Colonic mucosa (tissue), 4 donors: ENCODE data around the gene PPA1. TPM values are rescaled to one million over a fixed set of nuclear protein-coding genes. Genes with fewer than 3 reads are reported as not detected.

Experiments
- DNase-seq: peaks from one replicate; pipeline ENCODE4 v3.0.0-alpha.2; 2020
- H3K27ac ChIP-seq: fragments of 200-600 bp; one replicate; pipeline ENCODE4 v1.8.0; 2021
- H3K27me3 ChIP-seq: fragments of 200-600 bp; one replicate; pipeline ENCODE4 v1.8.0; 2021
- H3K36me3 ChIP-seq: fragments of 200-600 bp; one replicate; pipeline ENCODE4 v1.8.0; 2021
- H3K4me1 ChIP-seq: fragments of 200-600 bp; one replicate; pipeline ENCODE4 v1.8.0; 2021; ENCODE audit warnings: mild to moderate bottlenecking
- H3K4me3 ChIP-seq: fragments of 200-600 bp; one replicate; pipeline ENCODE4 v1.8.0; 2021
- H3K9ac ChIP-seq, 2 donors: one replicate each; pipeline ENCODE4 v1.7.0; 2013; ENCODE audit warnings: control low read depth in 2 of 2, low read depth in 2 of 2, low read length in 2 of 2
- H3K9me3 ChIP-seq: fragments of 200-600 bp; one replicate; pipeline ENCODE4 v1.8.0; 2021
- intact Hi-C: fragments of 100-400 bp; cut with DNase I; formaldehyde crosslinking; loops from one replicate; pipeline ENCODE4 v1.14.1; 2022
- total RNA-seq, 2 donors: library from RNA; stranded (reverse); fragmentation: NEBNext Ultra II Directional in 1 of 2; extraction: Animal tissue kit (Norgen Biotek cat#: 25700) in 1 of 2; gene quantifications; one replicate each; pipeline ENCODE4 v1.2.1, GENCODE V29; 2021
- TF ChIP-seq, protein P1 (sequence below): fragments of 200-600 bp; IDR thresholded peaks from one replicate; pipeline ENCODE4 v1.8.0; 2022; ENCODE audit warnings: antibody characterized with exemption, mild to moderate bottlenecking
- donor health status: healthy.
- donor health status: DM: no; HTN: no; CAD: no.
- donor health status: DM: no; HTN: no; CAD: no.

The PPA1 gene
- total RNA-seq, 2 donors from 2014 or later: 180 to 186 TPM

DNA sequence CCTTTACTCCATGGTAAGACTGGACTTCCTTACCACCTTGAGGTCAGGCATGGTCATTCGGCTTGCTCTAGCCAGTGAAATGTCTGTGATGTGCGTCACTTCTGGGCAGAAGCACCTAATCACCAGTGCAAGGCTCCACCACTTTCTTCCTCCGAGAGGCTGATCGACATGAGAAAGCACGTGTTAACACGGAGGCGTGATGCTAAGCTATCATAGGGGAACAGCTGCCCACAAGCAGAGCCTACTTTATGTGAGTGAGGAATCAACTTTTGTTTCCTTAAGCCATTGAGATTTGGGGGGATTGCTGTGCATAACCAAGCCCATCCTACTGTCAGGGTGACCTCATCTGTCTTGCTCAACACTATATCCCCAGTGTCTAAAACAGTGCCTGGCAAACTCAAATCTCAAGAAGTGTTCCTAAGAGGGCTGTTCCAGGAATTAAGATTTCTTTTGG lies 39.8 kb downstream of the PPA1 start:
- no peak overlapping the region for H3K4me3 ChIP-seq
- no peaks in the 10 kb centered on the region for H3K9me3 ChIP-seq
- no peaks in the 10 kb centered on the region for H3K27me3 ChIP-seq
- no peak overlapping the region for H3K9ac ChIP-seq
- no peak for DNase-seq
- intact Hi-C loops: no loop called here
- TF ChIP-seq, protein P1, sequence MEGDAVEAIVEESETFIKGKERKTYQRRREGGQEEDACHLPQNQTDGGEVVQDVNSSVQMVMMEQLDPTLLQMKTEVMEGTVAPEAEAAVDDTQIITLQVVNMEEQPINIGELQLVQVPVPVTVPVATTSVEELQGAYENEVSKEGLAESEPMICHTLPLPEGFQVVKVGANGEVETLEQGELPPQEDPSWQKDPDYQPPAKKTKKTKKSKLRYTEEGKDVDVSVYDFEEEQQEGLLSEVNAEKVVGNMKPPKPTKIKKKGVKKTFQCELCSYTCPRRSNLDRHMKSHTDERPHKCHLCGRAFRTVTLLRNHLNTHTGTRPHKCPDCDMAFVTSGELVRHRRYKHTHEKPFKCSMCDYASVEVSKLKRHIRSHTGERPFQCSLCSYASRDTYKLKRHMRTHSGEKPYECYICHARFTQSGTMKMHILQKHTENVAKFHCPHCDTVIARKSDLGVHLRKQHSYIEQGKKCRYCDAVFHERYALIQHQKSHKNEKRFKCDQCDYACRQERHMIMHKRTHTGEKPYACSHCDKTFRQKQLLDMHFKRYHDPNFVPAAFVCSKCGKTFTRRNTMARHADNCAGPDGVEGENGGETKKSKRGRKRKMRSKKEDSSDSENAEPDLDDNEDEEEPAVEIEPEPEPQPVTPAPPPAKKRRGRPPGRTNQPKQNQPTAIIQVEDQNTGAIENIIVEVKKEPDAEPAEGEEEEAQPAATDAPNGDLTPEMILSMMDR: no peak
- H3K4me1 ChIP-seq: no peaks in the 10 kb centered on the region
- H3K27ac ChIP-seq: no peak overlapping the region
- H3K36me3 ChIP-seq: no peaks in the 10 kb centered on the region

DNA sequence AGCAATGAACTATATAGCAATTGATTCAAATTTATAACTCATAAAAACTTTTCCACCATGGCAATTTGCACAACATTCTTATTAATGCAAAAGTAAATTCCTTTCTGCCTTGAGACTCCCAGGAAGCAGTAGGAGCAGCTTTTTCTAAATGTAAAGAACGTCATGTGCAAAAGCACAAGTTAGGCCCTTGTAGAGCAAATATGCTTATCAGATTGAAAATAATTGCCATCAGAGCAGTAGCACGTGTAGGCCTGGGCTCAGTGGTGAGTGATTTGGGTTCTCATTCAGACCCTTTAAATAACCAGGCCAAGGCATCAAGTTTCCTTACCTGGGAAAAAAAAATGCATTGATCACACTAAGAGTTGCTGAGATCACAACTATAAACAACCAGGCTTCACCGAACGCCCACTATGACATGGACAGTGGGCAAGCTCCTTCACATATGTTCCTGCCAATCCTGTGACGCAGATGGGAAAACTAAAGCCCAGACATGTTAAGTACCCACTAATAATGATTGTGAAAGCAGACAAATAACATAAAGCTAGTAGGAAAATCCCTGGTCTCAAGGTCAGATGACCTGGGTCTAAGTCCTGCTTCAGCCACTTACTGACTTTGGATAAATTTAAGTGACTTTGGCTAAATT lies 40.8 kb downstream of the PPA1 start:
- TF ChIP-seq, protein P1: no peak
- no peak overlapping the region for H3K9ac ChIP-seq
- H3K27ac ChIP-seq: no peak overlapping the region
- DNase-seq: no peak
- no peaks in the 10 kb centered on the region for H3K9me3 ChIP-seq
- H3K27me3 ChIP-seq: no peaks in the 10 kb centered on the region
- H3K4me3 ChIP-seq: no peak overlapping the region
- intact Hi-C loops: no loop called here
- no peaks in the 10 kb centered on the region for H3K4me1 ChIP-seq
- H3K36me3 ChIP-seq: no peaks in the 10 kb centered on the region

DNA sequence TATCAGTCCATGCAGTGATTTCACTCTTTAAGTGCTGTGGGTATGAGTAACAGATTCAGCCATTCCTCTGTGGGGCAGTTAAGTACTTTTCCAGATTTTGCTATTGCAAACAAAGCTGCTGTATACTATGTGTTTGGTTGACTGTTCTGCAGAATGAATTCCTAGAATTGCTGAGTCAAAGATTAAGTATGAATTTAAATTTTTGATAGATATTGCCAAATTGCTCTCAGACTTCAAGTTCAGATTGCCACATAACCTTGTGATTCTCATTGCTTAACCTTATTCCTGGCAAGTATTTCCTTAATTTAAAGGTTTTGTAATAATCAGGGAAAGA lies 41.3 kb downstream of the PPA1 start:
- H3K4me3 ChIP-seq: no peak overlapping the region
- intact Hi-C loops: no loop called here
- no peaks in the 10 kb centered on the region for H3K4me1 ChIP-seq
- TF ChIP-seq, protein P1: no peak
- H3K9me3 ChIP-seq: no peaks in the 10 kb centered on the region
- H3K27ac ChIP-seq: no peak overlapping the region
- DNase-seq: no peak
- H3K27me3 ChIP-seq: no peaks in the 10 kb centered on the region
- H3K36me3 ChIP-seq: no peaks in the 10 kb centered on the region
- H3K9ac ChIP-seq: no peak overlapping the region

DNA sequence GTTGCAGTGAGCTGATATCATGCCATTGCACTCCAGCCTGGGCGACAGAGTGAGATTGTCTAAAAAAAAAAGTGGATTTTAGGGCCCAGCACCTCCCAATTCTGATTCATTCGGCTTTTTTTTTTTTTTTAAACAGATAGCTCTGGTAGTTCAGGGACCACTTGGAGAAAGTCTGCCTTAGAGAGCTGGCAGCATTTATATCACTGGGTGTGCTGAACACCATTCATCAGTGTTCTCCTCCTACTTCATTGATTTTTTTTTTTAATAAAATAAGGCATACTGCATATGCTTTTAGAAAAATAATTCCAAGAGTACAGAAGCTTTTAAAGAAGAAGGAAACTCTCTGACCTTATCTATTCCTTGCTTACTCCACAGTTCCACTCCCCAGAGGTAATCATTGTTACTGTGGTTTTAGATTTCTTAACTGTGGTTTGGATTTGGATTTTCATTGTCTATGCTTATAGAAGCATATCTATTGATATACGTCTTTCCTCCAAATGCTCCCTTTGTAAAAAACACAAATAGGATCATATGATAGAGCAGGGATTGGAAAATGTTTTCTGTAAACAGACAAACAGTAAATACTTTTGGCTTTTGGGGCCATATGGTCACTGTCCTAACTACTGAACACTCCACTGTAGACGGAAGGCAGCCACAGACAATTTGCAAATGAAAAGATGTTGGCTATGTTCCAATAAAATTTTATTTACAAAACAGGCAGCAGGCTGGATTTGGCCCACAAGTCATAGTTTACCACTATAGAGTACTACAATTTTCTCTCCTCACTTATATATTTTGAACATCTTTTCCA lies 41.9 kb downstream of the PPA1 start:
- H3K27me3 ChIP-seq: no peaks in the 10 kb centered on the region
- no peak overlapping the region for H3K9ac ChIP-seq
- no peaks in the 10 kb centered on the region for H3K9me3 ChIP-seq
- H3K36me3 ChIP-seq: no peaks in the 10 kb centered on the region
- intact Hi-C loops: no loop called here
- peak overlapping the region; percentile 3 for H3K27ac ChIP-seq
- TF ChIP-seq, protein P1: no peak
- no peaks in the 10 kb centered on the region for H3K4me1 ChIP-seq
- no peak overlapping the region for H3K4me3 ChIP-seq
- no peak for DNase-seq

DNA sequence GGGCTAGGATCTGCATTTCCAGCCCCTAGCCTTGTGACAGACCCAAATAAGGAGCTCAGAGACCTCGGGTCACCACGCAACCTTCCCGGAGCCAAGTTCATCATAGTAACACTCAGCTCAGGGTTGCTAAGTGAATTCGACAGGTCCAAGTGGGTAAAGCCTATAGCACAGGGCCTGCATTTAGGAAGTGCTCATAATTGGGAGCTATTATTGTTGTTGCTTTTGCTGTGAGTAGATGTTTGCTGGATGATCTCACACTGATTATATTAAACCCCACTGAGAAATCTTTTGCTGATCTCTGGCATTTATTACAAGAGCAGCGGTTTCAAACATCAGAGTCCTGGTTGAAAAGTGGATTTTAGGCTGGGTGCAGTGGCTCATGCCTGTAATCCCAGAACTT lies 42.6 kb downstream of the PPA1 start:
- Histone ChIP-seq H3K9me3 (no peaks in the 10 kb centered on the region), H3K9ac (no peak overlapping the region), H3K27me3 (no peaks in the 10 kb centered on the region), H3K36me3 (no peaks in the 10 kb centered on the region), H3K4me1 (no peaks in the 10 kb centered on the region), H3K27ac (peak overlapping the region; percentile 3), H3K4me3 (no peak overlapping the region)
- intact Hi-C loops: no loop called here
- TF ChIP-seq, protein P1: no peak
- DNase-seq: no peak
